ENCODE results near the gene CYP4F3. TPM values are rescaled to one million over a fixed set of nuclear protein-coding genes. Genes with fewer than 3 reads are reported as not detected.

CYP4F3 gene
- total RNA-seq, 1 experiment from 2014 or later, result not detected

GRCh38 chr19:15680478-15681322 is 40.0 kb downstream of the CYP4F3 start:
- Histone ChIP-seq H2BK120ac (ENCODE audit: low read depth, low read length, poor library complexity, severe bottlenecking) (no peak overlapping the region), H4K5ac (ENCODE audit: insufficient read length, low read depth, low read length) (no peak overlapping the region), H3K27me3 (ENCODE audit: insufficient read depth, low read length) (no peaks in the 10 kb centered on the region), H2BK12ac (ENCODE audit: insufficient read length, low read depth, low read length) (no peak overlapping the region), H3T11ph (ENCODE audit: low read length) (no peak overlapping the region), H3K79me1 (ENCODE audit: insufficient read depth, low read depth, low read length, poor library complexity, severe bottlenecking) (no peaks in the 10 kb centered on the region), H3K56ac (ENCODE audit: insufficient read length, low read depth, low read length) (no peak overlapping the region), H3K23me2 (ENCODE audit: insufficient read length, low read depth, low read length, poor library complexity, severe bottlenecking) (no peaks in the 10 kb centered on the region), H4K91ac (ENCODE audit: insufficient read length, low read depth, low read length) (no peak overlapping the region), H3K4me2 (ENCODE audit: insufficient read depth, insufficient read length, low read length) (no peak overlapping the region), H3K27ac (ENCODE audit: insufficient read length, low read depth, low read length) (no peak overlapping the region), H2AK5ac (ENCODE audit: insufficient read length, low read length) (no peak overlapping the region), H3K79me2 (ENCODE audit: insufficient read depth, low read length) (no peaks in the 10 kb centered on the region), H2BK15ac (ENCODE audit: low read depth, low read length) (no peak overlapping the region), H4K20me1 (ENCODE audit: control insufficient read depth, insufficient read depth, insufficient read length) (no peaks in the 10 kb centered on the region), H3K14ac (ENCODE audit: insufficient read depth, low read length) (no peak overlapping the region), H2BK20ac (ENCODE audit: low read depth, low read length, poor library complexity, severe bottlenecking) (no peak overlapping the region), H3K23ac (ENCODE audit: insufficient read length, low read depth, low read length) (no peak overlapping the region), H3K4me1 (ENCODE audit: insufficient read depth, low read length) (no peaks in the 10 kb centered on the region), H2BK5ac (ENCODE audit: insufficient read length, low read length) (no peak overlapping the region), H4K8ac (replicated peaks; ENCODE audit: insufficient read length, low read depth, low read length) (no peak overlapping the region), H3K9me3 (ENCODE audit: control insufficient read depth, low read depth, low read length) (peaks cover 90% of the 10 kb centered on the region), H3K18ac (ENCODE audit: insufficient read length, low read depth, low read length) (no peak overlapping the region), H2AFZ (ENCODE audit: low read length) (no peak overlapping the region), H3K4ac (ENCODE audit: low read depth, low read length) (no peak overlapping the region), H3K9ac (ENCODE audit: extremely low read depth, insufficient read length, low read length) (no peak overlapping the region)
- TF ChIP-seq CTCF (conservative IDR thresholded peaks at IDR 0.05), result no peak
- Mint-ChIP-seq H3K27me3 (ENCODE audit: low read depth) (peaks cover 2% of the 10 kb centered on the region), H3K9me3 (peaks cover 94 to 97% of the 10 kb centered on the region in 2 experiments), H3K4me3 (no peak overlapping the region), H3K27ac (no peak overlapping the region), H3K36me3 (ENCODE audit: insufficient read depth in 1 of 3, low read depth in 3 of 3) (peaks cover 0 to 29% (median 22%) of the 10 kb centered on the region in 3 experiments; a peak in 6 of 7 replicates), H3K4me1 (no peaks in the 10 kb centered on the region)
- no peak for DNase-seq
- WGBS (ENCODE audit: extremely low coverage, insufficient read length, low lambda C conversion rate), result no CpG with 5 or more reads among the region's 8 CpGs

Measured in H9 (cell line).